ENCODE measurements around the gene COP1.

Gene COP1

DNA sequence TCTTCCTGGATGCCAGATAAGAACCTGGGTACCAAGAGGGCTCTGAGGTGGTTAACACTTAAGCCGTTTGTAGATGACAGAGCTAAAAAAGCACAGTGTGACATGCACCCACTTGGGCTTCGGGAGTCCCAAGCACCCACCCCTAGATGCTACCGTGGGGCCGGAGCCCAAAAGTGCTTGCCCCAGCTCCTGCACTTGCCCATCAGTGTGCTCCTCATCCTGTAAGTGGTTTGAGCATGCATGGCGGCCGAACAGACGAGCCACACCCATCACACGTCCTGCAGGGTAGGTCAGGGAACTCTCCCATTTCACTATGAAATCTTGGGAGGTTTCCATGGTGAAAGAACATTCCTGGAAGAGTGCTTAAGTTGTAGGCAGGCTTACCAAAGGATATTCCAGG lies 304.8 kb downstream of the COP1 start:
- TF ChIP-seq, protein P1, sequence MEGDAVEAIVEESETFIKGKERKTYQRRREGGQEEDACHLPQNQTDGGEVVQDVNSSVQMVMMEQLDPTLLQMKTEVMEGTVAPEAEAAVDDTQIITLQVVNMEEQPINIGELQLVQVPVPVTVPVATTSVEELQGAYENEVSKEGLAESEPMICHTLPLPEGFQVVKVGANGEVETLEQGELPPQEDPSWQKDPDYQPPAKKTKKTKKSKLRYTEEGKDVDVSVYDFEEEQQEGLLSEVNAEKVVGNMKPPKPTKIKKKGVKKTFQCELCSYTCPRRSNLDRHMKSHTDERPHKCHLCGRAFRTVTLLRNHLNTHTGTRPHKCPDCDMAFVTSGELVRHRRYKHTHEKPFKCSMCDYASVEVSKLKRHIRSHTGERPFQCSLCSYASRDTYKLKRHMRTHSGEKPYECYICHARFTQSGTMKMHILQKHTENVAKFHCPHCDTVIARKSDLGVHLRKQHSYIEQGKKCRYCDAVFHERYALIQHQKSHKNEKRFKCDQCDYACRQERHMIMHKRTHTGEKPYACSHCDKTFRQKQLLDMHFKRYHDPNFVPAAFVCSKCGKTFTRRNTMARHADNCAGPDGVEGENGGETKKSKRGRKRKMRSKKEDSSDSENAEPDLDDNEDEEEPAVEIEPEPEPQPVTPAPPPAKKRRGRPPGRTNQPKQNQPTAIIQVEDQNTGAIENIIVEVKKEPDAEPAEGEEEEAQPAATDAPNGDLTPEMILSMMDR (IDR thresholded peaks at IDR 0.05; ENCODE audit: low read length, missing control alignments): no peak
- H3K4me3 ChIP-seq (replicated peaks; ENCODE audit: low read depth, low read length): no peak overlapping the region
- no peak for DNase-seq (ENCODE audit: low read depth)

DNA sequence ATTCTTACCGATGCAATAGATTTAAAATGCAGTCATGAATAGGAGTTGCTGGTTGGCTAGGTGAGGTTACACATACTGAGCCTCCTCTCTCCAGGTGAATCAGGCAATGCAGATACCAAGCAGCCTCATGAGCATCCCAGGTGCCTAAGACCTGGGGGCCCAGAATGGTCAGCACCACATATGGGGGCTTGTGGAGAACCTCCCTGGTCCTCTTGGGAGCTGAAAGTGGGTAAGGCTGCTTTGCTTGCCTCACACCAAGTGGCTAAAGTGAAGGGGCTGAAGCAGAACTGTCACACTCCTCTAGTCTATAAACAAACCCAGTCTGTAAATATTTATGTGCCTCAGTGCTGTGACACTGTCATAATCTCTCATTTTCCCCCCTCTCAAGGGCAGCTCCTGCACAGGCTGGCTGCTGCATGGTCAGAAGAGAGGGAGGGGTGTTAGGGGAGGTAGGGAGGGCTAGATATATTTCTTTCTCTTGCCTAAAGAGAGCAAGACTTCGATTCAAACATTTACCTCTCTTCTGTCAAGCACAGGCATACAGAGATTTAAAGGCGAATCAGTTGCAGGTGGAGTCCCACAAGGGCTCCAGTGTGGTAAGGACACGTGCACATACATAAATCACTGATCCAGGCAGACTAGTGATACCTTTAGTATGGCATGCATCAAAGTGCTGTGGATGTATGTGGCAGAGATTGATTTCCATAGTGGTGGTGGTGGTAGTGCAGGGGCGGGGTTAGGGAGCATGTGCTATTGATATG lies 305.8 kb downstream of the COP1 start:
- no peak for DNase-seq (ENCODE audit: low read depth)
- TF ChIP-seq, protein P1 (IDR thresholded peaks at IDR 0.05; ENCODE audit: low read length, missing control alignments): no peak
- H3K4me3 ChIP-seq (replicated peaks; ENCODE audit: low read depth, low read length): no peak overlapping the region

DNA sequence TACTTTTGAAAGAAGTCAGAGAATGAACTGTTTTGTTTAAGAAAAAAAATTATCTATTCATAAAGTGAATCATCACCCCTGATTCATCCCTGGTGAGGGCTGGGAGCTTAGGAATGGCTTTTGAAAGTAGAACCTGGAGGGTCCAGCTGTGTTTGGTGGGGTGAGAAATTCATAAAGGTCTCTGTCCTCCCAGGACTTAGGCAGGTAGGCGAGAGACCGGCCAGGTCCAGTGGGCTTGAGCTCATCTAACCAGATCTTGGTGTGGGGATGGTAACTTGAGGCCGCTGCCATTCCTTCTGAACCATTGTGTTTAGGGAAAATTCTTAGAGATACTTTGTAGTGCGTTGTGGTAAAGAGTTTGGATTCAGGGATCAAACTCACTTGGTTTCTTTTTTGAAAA lies 306.9 kb downstream of the COP1 start:
- DNase-seq (ENCODE audit: low read depth): no peak
- TF ChIP-seq, protein P1 (IDR thresholded peaks at IDR 0.05; ENCODE audit: low read length, missing control alignments): no peak
- no peak overlapping the region for H3K4me3 ChIP-seq (replicated peaks; ENCODE audit: low read depth, low read length)

DNA sequence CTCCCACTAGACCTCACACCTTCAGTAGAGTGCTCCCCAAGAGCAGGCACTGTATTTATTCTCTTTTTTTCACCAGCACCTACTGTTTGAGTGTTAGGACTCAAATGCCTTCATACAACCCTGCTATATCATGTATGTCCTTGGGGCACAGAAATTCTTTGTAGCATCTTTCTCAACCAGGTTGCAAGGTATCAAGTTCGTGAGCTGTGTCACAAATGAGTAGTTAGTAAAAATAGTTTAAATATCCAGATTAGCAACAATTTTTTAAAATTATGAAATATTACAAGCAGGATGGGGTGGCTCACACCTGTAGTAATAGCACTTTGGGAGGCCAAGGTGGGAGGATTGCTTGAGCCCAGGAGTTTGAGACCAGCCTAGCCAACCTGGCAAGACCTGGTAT lies 311.1 kb downstream of the COP1 start:
- DNase-seq (ENCODE audit: low read depth): no peak
- TF ChIP-seq, protein P1 (IDR thresholded peaks at IDR 0.05; ENCODE audit: low read length, missing control alignments): no peak
- no peak overlapping the region for H3K4me3 ChIP-seq (replicated peaks; ENCODE audit: low read depth, low read length)
